Measurements from ENCODE around the gene KIAA0319L.

- TF ChIP-seq POLR2A (IDR thresholded peaks at IDR 0.05) (no peak), CTCF (IDR thresholded peaks at IDR 0.05) (no peak)
Measured at GRCh38 chr1:35442734-35443133, 114.5 kb downstream of the KIAA0319L start.

Measured in uterus (tissue), 2 donors.